IMR-90 (cell line): ENCODE measurements around the gene CST7.

Experiments used
- CEBPB ChIP-seq: IDR thresholded peaks from 2 replicates; pipeline ENCODE4 v1.6.1; 2012; ENCODE audit warnings: low read depth, low read length, improper control_type of control experiment
- CHD1 ChIP-seq: IDR thresholded peaks from 2 replicates; pipeline ENCODE4 v1.6.1; 2012; ENCODE audit warnings: low read depth, low read length, improper control_type of control experiment
- MAFK ChIP-seq: IDR thresholded peaks from 2 replicates; pipeline ENCODE4 v1.6.1; 2012; ENCODE audit warnings: low read depth, low read length, improper control_type of control experiment
- POLR2A ChIP-seq: IDR thresholded peaks from 2 replicates; pipeline ENCODE4 v1.6.1; 2012; ENCODE audit warnings: mild to moderate bottlenecking, low read depth, low read length
- RAD21 ChIP-seq: IDR thresholded peaks from 2 replicates; pipeline ENCODE4 v1.6.1; 2012; ENCODE audit warnings: low read length, improper control_type of control experiment
- RCOR1 ChIP-seq: IDR thresholded peaks from 2 replicates; pipeline ENCODE4 v1.6.1; 2012; ENCODE audit warnings: mild to moderate bottlenecking, low read length, improper control_type of control experiment; ENCODE audit not compliant: insufficient replicate concordance
- RFX5 ChIP-seq: IDR thresholded peaks from 2 replicates; pipeline ENCODE4 v1.8.0; 2012; ENCODE audit warnings: low read depth, mild to moderate bottlenecking, low read length, moderate library complexity
- SMC3 ChIP-seq: fragments of 150-350 bp; IDR thresholded peaks from 2 replicates; pipeline ENCODE4 v1.6.1; 2016; ENCODE audit warnings: low read depth, mild to moderate bottlenecking, antibody characterized with exemption, low read length, moderate library complexity
- TF ChIP-seq, protein P1 (sequence below): conservative IDR thresholded peaks from 2 replicates; pipeline ENCODE4 v1.5.1; 2012; ENCODE audit warnings: mild to moderate bottlenecking, low read depth, low read length, improper control_type of control experiment

- TF ChIP-seq POLR2A (no peak), SMC3 (no peak), CEBPB (no peak), RAD21 (no peak), MAFK (no peak), CHD1 (no peak), RFX5 (no peak), RCOR1 (no peak)
- TF ChIP-seq, protein P1, sequence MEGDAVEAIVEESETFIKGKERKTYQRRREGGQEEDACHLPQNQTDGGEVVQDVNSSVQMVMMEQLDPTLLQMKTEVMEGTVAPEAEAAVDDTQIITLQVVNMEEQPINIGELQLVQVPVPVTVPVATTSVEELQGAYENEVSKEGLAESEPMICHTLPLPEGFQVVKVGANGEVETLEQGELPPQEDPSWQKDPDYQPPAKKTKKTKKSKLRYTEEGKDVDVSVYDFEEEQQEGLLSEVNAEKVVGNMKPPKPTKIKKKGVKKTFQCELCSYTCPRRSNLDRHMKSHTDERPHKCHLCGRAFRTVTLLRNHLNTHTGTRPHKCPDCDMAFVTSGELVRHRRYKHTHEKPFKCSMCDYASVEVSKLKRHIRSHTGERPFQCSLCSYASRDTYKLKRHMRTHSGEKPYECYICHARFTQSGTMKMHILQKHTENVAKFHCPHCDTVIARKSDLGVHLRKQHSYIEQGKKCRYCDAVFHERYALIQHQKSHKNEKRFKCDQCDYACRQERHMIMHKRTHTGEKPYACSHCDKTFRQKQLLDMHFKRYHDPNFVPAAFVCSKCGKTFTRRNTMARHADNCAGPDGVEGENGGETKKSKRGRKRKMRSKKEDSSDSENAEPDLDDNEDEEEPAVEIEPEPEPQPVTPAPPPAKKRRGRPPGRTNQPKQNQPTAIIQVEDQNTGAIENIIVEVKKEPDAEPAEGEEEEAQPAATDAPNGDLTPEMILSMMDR, result no peak
Observed at GRCh38 chr20:24915892-24916291, 33.2 kb upstream of the CST7 start.
